IMR-90 (cell line): ENCODE data around the gene CHI3L1. TPM values are rescaled to one million over a fixed set of nuclear protein-coding genes. Genes with fewer than 3 reads are reported as not detected.

Source experiments
- ATAC-seq: fragments of 200-7000 bp; cut with Tn5 transposase; 2 replicates; pipeline ENCODE4 v1.9.1; 2020; ENCODE audit warnings: low read depth, mild to moderate bottlenecking, moderate library complexity
- BruUV-seq: library from RNA; stranded (reverse); fragments of 400-500 nt; replicated peaks from 2 replicates; lab custom pipeline; 2021; lab: Mats Ljungman, UMichigan
- CTCF ChIA-PET: fragments of 300-600 bp; formaldehyde crosslinking; extraction: SDS; loops from one replicate; lab custom pipeline; 2021; ENCODE audit warnings: antibody characterized with exemption; lab: Yijun Ruan, JAX
- POLR2A ChIA-PET: fragments of 300-600 bp; sonication (Branson Sonifier 250); formaldehyde crosslinking; loops from one replicate; lab custom pipeline; 2022; ENCODE audit warnings: antibody characterized with exemption; ENCODE audit not compliant: unreplicated experiment; lab: Charles Lee
- DNase-seq: peaks from one replicate; pipeline ENCODE4 v3.0.0; 2013
- H2AFZ ChIP-seq: replicated peaks from 2 replicates; pipeline ENCODE3; 2013; ENCODE audit warnings: low read length, mild to moderate bottlenecking; ENCODE audit not compliant: poor library complexity
- H2AK5ac ChIP-seq: 2 replicates; pipeline ENCODE4 v1.6.1; 2013; ENCODE audit warnings: low read depth, low read length, inconsistent platforms
- H2AK9ac ChIP-seq: replicated peaks from 2 replicates; pipeline ENCODE3; 2013; ENCODE audit warnings: mild to moderate bottlenecking, low read depth, low read length, moderate library complexity; ENCODE audit not compliant: poor library complexity
- H2BK120ac ChIP-seq: 2 replicates; pipeline ENCODE4 v1.6.1; 2013; ENCODE audit warnings: low read depth, low read length, inconsistent platforms
- H2BK15ac ChIP-seq: 3 replicates; pipeline ENCODE4 v1.6.1; 2013; ENCODE audit warnings: low read depth, low read length, inconsistent platforms
- H2BK20ac ChIP-seq: 2 replicates; pipeline ENCODE4 v1.6.1; 2013; ENCODE audit warnings: low read depth, mild to moderate bottlenecking, inconsistent platforms, low read length, moderate library complexity
- H2BK5ac ChIP-seq: 2 replicates; pipeline ENCODE4 v1.6.1; 2013; ENCODE audit warnings: mild to moderate bottlenecking, low read depth, low read length, inconsistent platforms; ENCODE audit not compliant: poor library complexity, severe bottlenecking
- H3K14ac ChIP-seq: replicated peaks from 2 replicates; pipeline ENCODE4 v1.6.1; 2013; ENCODE audit warnings: low read depth, low read length, inconsistent platforms
- H3K18ac ChIP-seq: 2 replicates; pipeline ENCODE4 v1.6.1; 2013; ENCODE audit warnings: low read depth, low read length, control low read depth
- H3K23ac ChIP-seq: 2 replicates; pipeline ENCODE4 v1.6.1; 2013; ENCODE audit warnings: low read depth, low read length, inconsistent platforms
- H3K27ac ChIP-seq: 2 replicates; pipeline ENCODE4 v1.5.1; 2013; ENCODE audit warnings: mild to moderate bottlenecking, control low read depth, low read length; ENCODE audit not compliant: insufficient read depth
- H3K27me3 ChIP-seq: 2 replicates; pipeline ENCODE4 v1.6.1; 2013; ENCODE audit warnings: low read length; ENCODE audit not compliant: control insufficient read depth, insufficient read depth
- H3K36me3 ChIP-seq: 2 replicates; pipeline ENCODE4 v1.6.1; 2013; ENCODE audit warnings: low read length, mixed read lengths; ENCODE audit not compliant: control insufficient read depth, insufficient read depth
- H3K4ac ChIP-seq: 2 replicates; pipeline ENCODE4 v1.6.1; 2013; ENCODE audit warnings: low read depth, low read length, inconsistent platforms
- H3K4me1 ChIP-seq: 2 replicates; pipeline ENCODE4 v1.6.1; 2013; ENCODE audit warnings: low read length, mixed read lengths; ENCODE audit not compliant: control insufficient read depth, insufficient read depth
- H3K4me2 ChIP-seq: 2 replicates; pipeline ENCODE4 v1.6.1; 2013; ENCODE audit warnings: low read depth, mild to moderate bottlenecking, control low read depth, low read length, moderate library complexity
- H3K4me3 ChIP-seq: 2 replicates; pipeline ENCODE4 v1.5.1; 2013; ENCODE audit warnings: low read depth, mild to moderate bottlenecking, control low read depth, low read length, moderate library complexity; ENCODE audit not compliant: insufficient read depth
- H3K56ac ChIP-seq: 2 replicates; pipeline ENCODE4 v1.6.1; 2013; ENCODE audit warnings: low read length, inconsistent platforms; ENCODE audit not compliant: insufficient read depth; ENCODE audit errors: extremely low read depth
- H3K79me1 ChIP-seq, 2 experiments: 2 replicates each; pipeline ENCODE4 v1.6.1; 2013; ENCODE audit warnings: low read length in 2 of 2, inconsistent platforms in 1 of 2, low read depth in 1 of 2
- H3K9ac ChIP-seq: 2 replicates; pipeline ENCODE4 v1.6.1; 2013; ENCODE audit warnings: low read depth, low read length, control low read depth
- H3K9me1 ChIP-seq: 2 replicates; pipeline ENCODE4 v1.6.1; 2013; ENCODE audit warnings: low read length, inconsistent platforms; ENCODE audit not compliant: insufficient read depth
- H3K9me3 ChIP-seq: 2 replicates; pipeline ENCODE4 v1.6.1; 2013; ENCODE audit warnings: low read length; ENCODE audit not compliant: control insufficient read depth, insufficient read depth
- H4K20me1 ChIP-seq: 2 replicates; pipeline ENCODE4 v1.6.1; 2013; ENCODE audit warnings: low read length, inconsistent platforms; ENCODE audit not compliant: insufficient read depth
- H4K5ac ChIP-seq: 2 replicates; pipeline ENCODE4 v1.6.1; 2013; ENCODE audit warnings: mild to moderate bottlenecking, low read depth, low read length, control low read depth
- H4K8ac ChIP-seq, 2 experiments: 2 replicates each; pipeline ENCODE4 v1.6.1; 2013; ENCODE audit warnings: low read depth in 2 of 2, low read length in 2 of 2, control low read depth in 1 of 2, inconsistent platforms in 1 of 2
- H4K91ac ChIP-seq: 2 replicates; pipeline ENCODE4 v1.6.1; 2013; ENCODE audit warnings: low read depth, low read length, inconsistent platforms; ENCODE audit not compliant: insufficient read depth
- CEBPB ChIP-seq: IDR thresholded peaks from 2 replicates; pipeline ENCODE4 v1.6.1; 2012; ENCODE audit warnings: low read depth, low read length, improper control_type of control experiment
- CHD1 ChIP-seq: IDR thresholded peaks from 2 replicates; pipeline ENCODE4 v1.6.1; 2012; ENCODE audit warnings: low read depth, low read length, improper control_type of control experiment
- ELK1 ChIP-seq: fragments of 150-350 bp; IDR thresholded peaks from 2 replicates; pipeline ENCODE4 v1.6.1; 2016; ENCODE audit warnings: low read depth, mild to moderate bottlenecking, low read length, moderate library complexity, borderline replicate concordance
- FOS ChIP-seq: fragments of 150-350 bp; IDR thresholded peaks from 2 replicates; pipeline ENCODE4 v1.6.1; 2016; ENCODE audit warnings: low read depth, low read length
- MAFK ChIP-seq: IDR thresholded peaks from 2 replicates; pipeline ENCODE4 v1.6.1; 2012; ENCODE audit warnings: low read depth, low read length, improper control_type of control experiment
- MAZ ChIP-seq: IDR thresholded peaks from 2 replicates; pipeline ENCODE4 v1.6.1; 2012; ENCODE audit warnings: low read depth, mild to moderate bottlenecking, low read length, improper control_type of control experiment, moderate library complexity, borderline replicate concordance
- MXI1 ChIP-seq: IDR thresholded peaks from 2 replicates; pipeline ENCODE4 v1.6.1; 2012; ENCODE audit warnings: low read depth, mild to moderate bottlenecking, low read length, moderate library complexity, borderline replicate concordance
- POLR2A ChIP-seq: IDR thresholded peaks from 2 replicates; pipeline ENCODE4 v1.6.1; 2012; ENCODE audit warnings: mild to moderate bottlenecking, low read depth, low read length
- RCOR1 ChIP-seq: IDR thresholded peaks from 2 replicates; pipeline ENCODE4 v1.6.1; 2012; ENCODE audit warnings: mild to moderate bottlenecking, low read length, improper control_type of control experiment; ENCODE audit not compliant: insufficient replicate concordance
- RFX5 ChIP-seq: IDR thresholded peaks from 2 replicates; pipeline ENCODE4 v1.8.0; 2012; ENCODE audit warnings: low read depth, mild to moderate bottlenecking, low read length, moderate library complexity
- SMC3 ChIP-seq: fragments of 150-350 bp; IDR thresholded peaks from 2 replicates; pipeline ENCODE4 v1.6.1; 2016; ENCODE audit warnings: low read depth, mild to moderate bottlenecking, antibody characterized with exemption, low read length, moderate library complexity
- USF2 ChIP-seq: fragments of 150-350 bp; IDR thresholded peaks from 2 replicates; pipeline ENCODE4 v1.6.1; 2017; ENCODE audit warnings: mild to moderate bottlenecking, antibody characterized with exemption, low read length, low read depth
- WGBS, 2 experiments: methylation state at CpG; one replicate each; pipeline versions ENCODE4 v1.1.5 to v1.1.7; 2013; ENCODE audit warnings: missing lambda C conversion rate in 2 of 2; ENCODE audit not compliant: insufficient read length in 1 of 2; ENCODE audit errors: extremely low coverage in 2 of 2; 5-methylcytosine and 5-hydroxymethylcytosine counted together
- dilution Hi-C: fragments of 300-500 bp; cut with HindIII; formaldehyde crosslinking; loops from one replicate; pipeline ENCODE4 v1.14.3; 2018; ENCODE audit warnings: low sequenced_read_pairs; ENCODE audit not compliant: unreplicated experiment
- in situ Hi-C: fragments of 300-500 bp; cut with MboI; formaldehyde crosslinking; loops from 3 replicates; pipeline ENCODE4 v1.14.3; 2019; ENCODE audit warnings: low sequenced_read_pairs, inconsistent platforms, mixed read lengths
- intact Hi-C: fragments of 100-400 bp; cut with micrococcal nuclease; formaldehyde crosslinking; loops from 2 replicates; pipeline ENCODE4 v1.10.0; 2022
- polyA plus RNA-seq, 3 experiments: library from polyadenylated mRNA; depleted of rRNA; stranded (reverse); fragments of >200 nt; gene quantifications; 2 replicates each; pipeline ENCODE4 v1.2.3, GENCODE V29; 2012; ENCODE audit warnings: low replicate concordance in 1 of 3
- total RNA-seq: library from RNA; depleted of rRNA; stranded (reverse); fragments of >200 nt; gene quantifications from 2 replicates; pipeline ENCODE4 v1.2.3, GENCODE V29; 2012

The CHI3L1 gene
- total and polyA plus RNA-seq, 2 of the 4 experiments (the other 2 are of a cell fraction): 0.17 TPM; not detected in 1

GRCh38 chr1:203229471-203230135, 43.1 kb upstream of the CHI3L1 start, which contains the start of gene CHIT1:
TSS of gene CHIT1 (minus strand) at chr1:203229673. CDS start at chr1:203229636, 37 bp downstream.
- no peaks in the 10 kb centered on the region for H3K9me1 ChIP-seq
- no peak within 1 kb of the TSS for H2BK5ac ChIP-seq
- peak; percentile 2 for DNase-seq

More at GRCh38 chr1:203229471-203230135, 43.1 kb upstream of the CHI3L1 start, which contains the start of gene CHIT1:
- Histone ChIP-seq H3K4ac (no peak within 1 kb of the TSS), H2BK120ac (no peak within 1 kb of the TSS), H3K9ac (no peak within 1 kb of the TSS), H4K5ac (no peak within 1 kb of the TSS), H3K4me3 (no peak within 1 kb of the TSS), H3K9me3 (no peaks in the 10 kb centered on the region; the same call in 1 of the 2 replicates), H3K18ac (no peak within 1 kb of the TSS), H3K4me1 (no peaks in the 10 kb centered on the region), H3K79me1 (no peaks in the 10 kb centered on the region), H3K27me3 (peaks cover 63% of the 10 kb centered on the region), H3K56ac (no peak within 1 kb of the TSS), H4K8ac (no peak within 1 kb of the TSS), H2AK5ac (no peak within 1 kb of the TSS), H3K23ac (no peak within 1 kb of the TSS), H2BK15ac (no peak within 1 kb of the TSS), H3K4me2 (no peak within 1 kb of the TSS), H3K36me3 (no peaks in the 10 kb centered on the region), H2BK20ac (no peak within 1 kb of the TSS), H2AFZ (no peak within 1 kb of the TSS), H4K91ac (no peak within 1 kb of the TSS), H2AK9ac (no peak within 1 kb of the TSS), H4K20me1 (no peaks in the 10 kb centered on the region), H3K27ac (no peak within 1 kb of the TSS), H3K14ac (no peak within 1 kb of the TSS)
- no peak for ATAC-seq
- dilution Hi-C loops: no loop called here
- POLR2A ChIA-PET: no interaction called here
- in situ Hi-C loops: no loop called here
- TF ChIP-seq MAFK: no peak
- TF ChIP-seq CHD1: no peak
- no peak for TF ChIP-seq POLR2A
- TF ChIP-seq MXI1: no peak
- no peak for TF ChIP-seq USF2
- no peak for TF ChIP-seq ELK1
- no peak for TF ChIP-seq FOS
- TF ChIP-seq SMC3: no peak
- TF ChIP-seq MAZ: no peak
- no peak for TF ChIP-seq RFX5
- no peak for TF ChIP-seq CEBPB
- TF ChIP-seq RCOR1: no peak
- CTCF ChIA-PET: no interaction called here
- no TSS peak for BruUV-seq
- intact Hi-C loops: no loop called here
- no CpG with 5 or more reads among the region's 7 CpGs for WGBS, 2 experiments
